ENCODE results near the gene LMF2.

Gene LMF2

GRCh38 chr22:50529897-50530579 is 22.5 kb upstream of the LMF2 start, which contains the start of gene TYMP:
Gene TYMP, minus strand, starts transcription at chr22:50530012. Its CDS starts 303 bp downstream, at chr22:50529709.
- peak within 1 kb of the TSS; percentile 99 for H3K27ac Mint-ChIP-seq
- H3K27me3 Mint-ChIP-seq (ENCODE audit: low read depth): no peaks in the 10 kb centered on the region
- peaks cover 43% of the 10 kb centered on the region for H3K4me1 Mint-ChIP-seq (ENCODE audit: low read depth)
- H3K9me3 Mint-ChIP-seq: no peaks in the 10 kb centered on the region
- peak within 1 kb of the TSS; percentile 95 for H3K4me3 Mint-ChIP-seq
- peaks cover 15% of the 10 kb centered on the region for H3K36me3 Mint-ChIP-seq (ENCODE audit: low read depth)

DNA sequence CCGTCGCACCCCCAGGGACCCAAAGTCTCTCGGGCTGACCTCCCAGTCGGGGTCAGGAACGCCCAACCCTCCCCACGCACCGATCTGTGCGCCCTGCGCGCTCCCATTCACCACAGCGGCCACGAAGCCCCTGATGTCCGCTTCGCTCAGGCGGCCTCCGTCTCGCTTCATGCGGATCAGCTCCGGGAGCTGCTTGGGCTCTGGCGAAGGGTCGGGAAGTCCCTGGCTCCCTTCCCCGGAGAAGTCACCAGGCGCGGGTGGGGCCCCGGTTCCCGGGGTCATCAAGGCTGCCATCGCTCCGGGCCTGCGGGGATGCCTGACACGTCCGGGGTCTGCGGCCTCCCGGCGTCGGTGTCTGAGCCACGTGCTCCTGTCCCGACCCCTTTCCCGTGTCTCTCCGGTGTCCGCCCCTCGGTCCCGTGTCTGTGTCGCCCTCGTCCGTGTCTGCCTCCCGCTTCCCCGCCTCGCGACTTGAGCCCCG is 22.0 kb upstream of the LMF2 start:
- H3K27ac Mint-ChIP-seq: peak overlapping the region; percentile 55
- peak overlapping the region; percentile 82 for H3K4me3 Mint-ChIP-seq
- H3K4me1 Mint-ChIP-seq (ENCODE audit: low read depth): peaks cover 45% of the 10 kb centered on the region

DNA sequence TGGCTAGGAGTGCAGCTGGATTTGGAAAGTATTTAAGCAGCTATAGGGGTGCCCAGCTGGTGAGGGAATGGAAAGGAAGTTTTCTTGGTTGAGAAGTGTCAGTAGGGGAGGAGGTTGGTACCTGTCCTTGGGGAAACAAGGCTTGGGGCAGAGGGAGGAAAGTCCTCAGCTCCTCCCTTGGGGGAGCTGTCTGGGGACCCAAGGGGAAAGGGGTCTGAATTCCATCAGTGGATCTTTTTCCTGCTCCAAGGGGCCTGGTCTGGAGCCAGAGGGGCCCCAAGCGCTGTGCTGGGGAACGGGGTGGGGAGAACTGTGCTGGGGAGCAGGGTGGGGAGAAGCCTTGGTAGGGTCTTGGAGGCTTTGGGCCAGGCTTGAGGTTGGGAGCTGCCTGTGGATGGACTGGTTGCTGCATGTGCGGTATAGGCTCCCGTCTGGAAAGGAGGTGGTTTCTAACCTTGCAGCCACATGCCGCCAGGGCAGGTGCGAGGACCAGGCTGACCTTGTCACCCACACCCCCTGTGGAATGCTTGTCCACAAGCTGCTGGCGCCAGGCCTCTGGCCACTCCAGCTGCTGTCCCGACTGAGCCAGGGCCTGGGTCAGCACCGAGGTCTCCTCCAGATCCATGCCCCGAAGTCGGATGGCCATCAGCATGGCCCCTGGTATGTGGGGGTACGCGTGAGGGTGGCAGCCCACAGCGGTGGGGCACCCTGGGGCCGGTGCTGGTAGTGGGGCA is 21.3 kb upstream of the LMF2 start:
- H3K36me3 Mint-ChIP-seq (ENCODE audit: low read depth): peaks cover 21% of the 10 kb centered on the region
- H3K27ac Mint-ChIP-seq: peak overlapping the region; percentile 92
- peaks cover 41% of the 10 kb centered on the region for H3K4me1 Mint-ChIP-seq (ENCODE audit: low read depth)
- H3K4me3 Mint-ChIP-seq: peak overlapping the region; percentile 82
- H3K27me3 Mint-ChIP-seq (ENCODE audit: low read depth): no peaks in the 10 kb centered on the region
- no peaks in the 10 kb centered on the region for H3K9me3 Mint-ChIP-seq

More for the DNA sequence above, 22.0 kb upstream of the LMF2 start:
- Mint-ChIP-seq H3K36me3 (ENCODE audit: low read depth) (peaks cover 19% of the 10 kb centered on the region), H3K27me3 (ENCODE audit: low read depth) (no peaks in the 10 kb centered on the region), H3K9me3 (no peaks in the 10 kb centered on the region)

- peaks cover 35% of the 10 kb centered on the region for H3K4me1 Mint-ChIP-seq (ENCODE audit: low read depth)
Measured at GRCh38 chr22:50527921-50528681, 20.6 kb upstream of the LMF2 start.

GRCh38 chr22:50526834-50527801 is 19.6 kb upstream of the LMF2 start:
- Mint-ChIP-seq H3K9me3 (no peaks in the 10 kb centered on the region), H3K27ac (peak overlapping the region; percentile 92), H3K27me3 (ENCODE audit: low read depth) (no peaks in the 10 kb centered on the region), H3K36me3 (ENCODE audit: low read depth) (peaks cover 20% of the 10 kb centered on the region), H3K4me1 (ENCODE audit: low read depth) (peaks cover 29% of the 10 kb centered on the region), H3K4me3 (peak overlapping the region; percentile 82)

More at GRCh38 chr22:50527921-50528681, 20.6 kb upstream of the LMF2 start:
- H3K9me3 Mint-ChIP-seq: no peaks in the 10 kb centered on the region
- H3K36me3 Mint-ChIP-seq (ENCODE audit: low read depth): peaks cover 24% of the 10 kb centered on the region
- peak overlapping the region; percentile 82 for H3K4me3 Mint-ChIP-seq
- H3K27ac Mint-ChIP-seq: peak overlapping the region; percentile 92
- H3K27me3 Mint-ChIP-seq (ENCODE audit: low read depth): no peaks in the 10 kb centered on the region

- Mint-ChIP-seq H3K9me3 (no peaks in the 10 kb centered on the region), H3K36me3 (ENCODE audit: low read depth) (peaks cover 20% of the 10 kb centered on the region), H3K4me1 (ENCODE audit: low read depth) (peaks cover 29% of the 10 kb centered on the region), H3K27me3 (ENCODE audit: low read depth) (no peaks in the 10 kb centered on the region), H3K4me3 (peak overlapping the region; percentile 82), H3K27ac (peak overlapping the region; percentile 92)
Measured at GRCh38 chr22:50526108-50526833, 18.8 kb upstream of the LMF2 start.

DNA sequence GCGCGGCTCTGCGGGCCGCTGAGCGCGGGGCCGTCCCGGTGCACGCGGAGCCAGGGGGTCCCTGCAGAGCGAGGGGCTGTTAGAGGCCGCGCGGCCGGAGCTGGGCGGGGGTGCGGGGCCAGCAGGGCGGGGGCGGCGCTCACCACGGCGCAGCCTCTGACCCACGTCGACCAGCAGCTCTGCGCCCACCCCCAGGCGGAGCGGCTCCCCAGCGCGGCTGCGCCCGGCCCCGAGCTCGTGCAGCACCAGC is 18.3 kb upstream of the LMF2 start:
- no peaks in the 10 kb centered on the region for H3K9me3 Mint-ChIP-seq

DNA sequence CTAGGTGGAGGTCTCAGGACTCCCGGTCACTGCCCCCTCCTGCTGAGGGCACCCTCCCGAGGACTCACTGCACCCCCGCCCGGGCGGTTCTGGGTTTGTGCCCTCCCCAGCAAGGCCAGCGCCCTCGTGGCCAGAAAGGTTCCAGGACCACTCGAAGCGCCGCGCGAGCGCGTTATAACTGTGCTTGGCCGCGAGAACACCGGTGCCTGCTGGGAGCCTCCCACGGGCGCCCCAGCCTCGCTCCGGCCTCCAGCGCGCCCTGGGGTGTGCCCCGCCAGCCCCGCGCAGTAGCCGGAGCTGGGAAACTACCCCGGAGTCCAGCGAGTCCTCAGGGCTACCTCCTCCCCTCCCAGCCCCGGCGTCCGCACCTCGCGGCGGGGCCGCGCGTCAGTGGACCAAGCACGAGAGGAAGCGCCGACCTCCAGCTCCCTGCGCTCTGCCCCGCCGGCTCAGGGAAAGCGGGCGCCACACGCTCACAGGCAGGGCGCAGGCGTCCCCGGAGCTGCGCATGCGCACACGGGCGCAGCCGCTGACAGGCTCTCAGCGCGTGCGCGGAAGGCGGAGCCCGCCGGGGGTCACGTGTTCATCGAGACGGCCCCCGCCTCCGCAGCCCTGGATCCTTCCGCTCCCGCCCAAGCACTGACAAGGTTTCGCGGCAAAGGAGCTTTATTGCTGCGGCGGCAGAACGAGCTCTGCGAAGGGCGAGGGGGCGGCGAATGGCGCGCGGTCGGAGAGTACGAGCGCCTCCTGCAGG is 17.8 kb upstream of the LMF2 start, which contains the start of gene SCO2:
Gene SCO2, minus strand, starts transcription at position 495 of the 754 bp plus-strand sequence. CDS start 1,187 bp downstream, outside the sequence.
- H3K4me1 Mint-ChIP-seq (ENCODE audit: low read depth): peaks cover 29% of the 10 kb centered on the region
- no peaks in the 10 kb centered on the region for H3K27me3 Mint-ChIP-seq (ENCODE audit: low read depth)
- H3K4me3 Mint-ChIP-seq: peak within 1 kb of the TSS; percentile 90
- peaks cover 20% of the 10 kb centered on the region for H3K36me3 Mint-ChIP-seq (ENCODE audit: low read depth)
- no peaks in the 10 kb centered on the region for H3K9me3 Mint-ChIP-seq
- peak within 1 kb of the TSS; percentile 92 for H3K27ac Mint-ChIP-seq

More for the DNA sequence above, 18.3 kb upstream of the LMF2 start:
- Mint-ChIP-seq H3K4me3 (peak overlapping the region; percentile 90), H3K27ac (peak overlapping the region; percentile 71), H3K36me3 (ENCODE audit: low read depth) (peaks cover 20% of the 10 kb centered on the region), H3K4me1 (ENCODE audit: low read depth) (peaks cover 29% of the 10 kb centered on the region), H3K27me3 (ENCODE audit: low read depth) (no peaks in the 10 kb centered on the region)

DNA sequence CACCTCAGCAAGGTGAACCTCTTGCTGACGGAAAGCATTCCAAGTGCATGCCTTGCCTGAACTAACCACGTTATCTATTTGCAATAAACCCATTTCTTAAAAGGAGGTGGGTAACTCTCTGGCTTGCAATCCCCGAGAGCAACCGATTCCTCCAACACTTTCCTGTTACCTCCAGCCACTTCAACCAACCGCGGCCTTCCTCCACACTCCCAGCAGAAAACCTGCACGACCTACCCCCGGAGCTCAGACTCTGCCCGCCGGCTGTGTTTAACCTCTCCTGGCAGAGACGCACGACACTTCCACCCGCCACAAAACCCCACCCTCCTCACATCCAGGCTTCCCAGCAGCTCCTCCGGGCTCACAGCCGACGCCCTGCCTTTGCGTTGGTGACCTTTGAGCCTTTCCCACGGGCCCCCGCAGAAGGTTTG is 17.2 kb upstream of the LMF2 start:
- Mint-ChIP-seq H3K36me3 (ENCODE audit: low read depth) (peaks cover 23% of the 10 kb centered on the region), H3K27me3 (ENCODE audit: low read depth) (no peaks in the 10 kb centered on the region), H3K4me1 (ENCODE audit: low read depth) (peaks cover 29% of the 10 kb centered on the region), H3K27ac (peak overlapping the region; percentile 90), H3K4me3 (peak overlapping the region; percentile 90), H3K9me3 (no peaks in the 10 kb centered on the region)

DNA sequence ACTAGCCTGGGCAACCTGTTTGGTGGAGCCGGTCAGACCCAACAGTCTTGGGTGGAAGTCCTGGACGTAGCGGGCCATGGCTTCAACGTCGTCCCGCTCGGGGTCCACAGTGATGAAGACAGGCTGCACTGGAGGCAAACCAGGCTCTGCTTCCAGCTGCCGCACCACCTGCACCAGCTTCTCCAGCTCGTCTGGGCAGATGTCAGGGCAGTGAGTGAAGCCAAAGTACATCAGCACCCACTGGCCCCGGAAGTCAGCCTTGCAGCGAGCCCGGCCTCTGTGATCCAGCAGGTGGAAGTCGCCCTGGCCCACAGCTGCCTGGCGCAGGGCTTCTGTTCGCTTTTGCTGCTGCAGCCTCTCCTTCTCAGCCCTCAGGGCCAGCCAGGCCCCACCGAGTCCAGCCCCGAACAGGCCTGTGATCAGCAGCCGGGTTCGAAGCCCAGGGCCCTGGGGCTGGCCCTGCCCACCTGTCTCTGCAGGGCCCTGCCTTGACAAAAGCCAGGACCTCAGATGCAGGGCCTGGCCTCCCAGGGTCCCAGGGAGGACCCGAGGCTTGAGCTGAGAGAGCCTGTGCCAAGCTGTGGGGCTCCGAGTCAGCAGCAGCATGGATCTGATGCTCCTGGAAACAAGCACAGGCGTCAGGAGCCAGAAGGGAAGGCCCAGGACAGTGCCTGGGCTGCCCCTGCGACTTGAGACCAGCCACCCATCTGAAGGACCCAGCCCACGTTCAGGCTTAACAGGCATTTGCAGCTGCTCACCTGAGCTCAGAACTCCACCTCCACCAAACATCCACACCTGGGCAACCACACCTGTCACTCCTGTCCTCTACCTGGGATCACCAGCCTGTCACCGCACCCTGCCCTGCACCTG is 16.5 kb upstream of the LMF2 start:
- Mint-ChIP-seq H3K27ac (peak overlapping the region; percentile 90), H3K27me3 (ENCODE audit: low read depth) (no peaks in the 10 kb centered on the region), H3K4me3 (peak overlapping the region; percentile 90), H3K36me3 (ENCODE audit: low read depth) (peaks cover 26% of the 10 kb centered on the region), H3K4me1 (ENCODE audit: low read depth) (peaks cover 29% of the 10 kb centered on the region), H3K9me3 (no peaks in the 10 kb centered on the region)

GRCh38 chr22:50523458-50523805 is 15.9 kb upstream of the LMF2 start:
- H3K27me3 Mint-ChIP-seq (ENCODE audit: low read depth): no peaks in the 10 kb centered on the region
- no peak overlapping the region for H3K4me3 Mint-ChIP-seq
- H3K27ac Mint-ChIP-seq: peak overlapping the region; percentile 15

More at GRCh38 chr22:50523458-50523805, 15.9 kb upstream of the LMF2 start:
- Mint-ChIP-seq H3K4me1 (ENCODE audit: low read depth) (peaks cover 24% of the 10 kb centered on the region), H3K9me3 (no peaks in the 10 kb centered on the region), H3K36me3 (ENCODE audit: low read depth) (peaks cover 23% of the 10 kb centered on the region)

All from T-helper 1 cell treated with Interleukin-12 subunit alpha and Interleukin-12 subunit beta and Interleukin-4 antibody, amounts not matched to agents 30 μg/mL and 1 μg/mL, for 36 hours (primary cell).